GM21619 (cell line): ENCODE measurements around the gene SRI.
"Not testable (repeated sequence)": the region's sequence is repeated elsewhere in the genome, so short reads cannot be mapped to it uniquely, and the experiment has no call there.

Experiments
- ATAC-seq: cut with Tn5 transposase; IDR thresholded peaks from one replicate; pipeline ENCODE4 v1.9.1; 2021; ENCODE audit not compliant: unreplicated experiment

SRI gene

DNA sequence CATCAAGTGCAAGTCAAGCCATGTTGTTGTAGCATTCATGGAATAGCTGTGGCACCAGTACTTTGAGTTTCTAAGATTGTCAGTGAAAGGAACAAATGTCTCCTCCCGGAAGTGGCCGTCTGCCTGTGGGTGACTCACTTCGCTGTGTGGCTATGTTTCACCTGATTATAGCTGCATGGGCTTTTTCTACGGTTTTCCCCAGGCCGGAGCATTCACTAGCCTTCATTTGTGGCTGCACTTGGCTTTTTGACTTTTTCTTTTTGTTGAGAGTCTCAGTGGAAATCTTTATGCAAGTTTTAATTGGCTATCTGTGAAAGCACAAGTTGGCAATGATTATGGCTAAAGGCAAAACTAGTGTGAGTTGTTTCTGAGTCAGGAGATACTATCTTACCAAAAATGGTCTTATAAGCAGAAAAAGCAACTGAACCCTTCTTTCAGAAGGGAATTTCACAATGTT is 35.0 kb downstream of the SRI start:
- ATAC-seq, result no peak

GRCh38 chr7:88183051-88183450 is 36.8 kb downstream of the SRI start:
- no peak for ATAC-seq

GRCh38 chr7:88176190-88176589 is 43.6 kb downstream of the SRI start:
- ATAC-seq, result no peak

- ATAC-seq, result no peak
Observed at GRCh38 chr7:88172842-88173241, 47.0 kb downstream of the SRI start.

- peak; percentile 51 for ATAC-seq
Observed at GRCh38 chr7:88169717-88170320, 50.0 kb downstream of the SRI start.

DNA sequence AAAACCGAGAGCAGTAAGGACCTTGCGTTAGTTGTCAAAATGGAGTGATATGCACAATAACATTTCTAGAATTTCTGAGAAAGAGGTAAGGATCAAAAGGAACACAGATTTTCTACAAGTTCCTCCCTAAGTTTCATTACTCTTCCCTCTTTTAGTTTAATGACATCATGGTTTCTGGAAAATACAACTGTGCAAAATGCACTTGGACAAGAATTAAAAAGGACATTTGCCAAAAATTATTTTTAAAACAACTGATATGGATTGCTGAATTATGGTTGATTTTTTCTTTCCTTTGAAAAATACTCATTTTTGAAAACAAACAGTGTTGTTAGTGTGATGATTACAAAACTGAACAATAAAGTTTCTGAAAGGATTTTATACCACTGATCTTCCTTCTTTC is 52.1 kb downstream of the SRI start:
- ATAC-seq, result no peak

DNA sequence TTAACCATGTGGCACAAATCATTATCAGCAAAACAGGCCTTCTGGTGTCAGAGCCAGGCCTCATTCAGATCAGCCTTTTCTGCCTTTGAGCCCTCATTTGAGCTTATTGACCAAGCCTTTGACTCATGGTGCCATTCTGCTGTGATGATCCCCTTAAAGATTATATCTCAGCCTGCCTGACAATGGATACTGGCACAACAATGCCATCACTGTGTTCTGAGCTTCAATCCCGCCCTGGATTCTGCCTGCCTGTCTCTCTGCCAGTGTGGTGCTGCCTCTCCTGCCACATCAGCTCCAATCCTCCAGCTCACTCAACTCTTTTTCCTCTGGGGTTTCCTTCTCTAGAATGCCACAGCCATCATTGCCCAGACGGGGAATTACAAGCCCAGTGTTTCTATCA is 52.6 kb downstream of the SRI start:
- no peak for ATAC-seq

DNA sequence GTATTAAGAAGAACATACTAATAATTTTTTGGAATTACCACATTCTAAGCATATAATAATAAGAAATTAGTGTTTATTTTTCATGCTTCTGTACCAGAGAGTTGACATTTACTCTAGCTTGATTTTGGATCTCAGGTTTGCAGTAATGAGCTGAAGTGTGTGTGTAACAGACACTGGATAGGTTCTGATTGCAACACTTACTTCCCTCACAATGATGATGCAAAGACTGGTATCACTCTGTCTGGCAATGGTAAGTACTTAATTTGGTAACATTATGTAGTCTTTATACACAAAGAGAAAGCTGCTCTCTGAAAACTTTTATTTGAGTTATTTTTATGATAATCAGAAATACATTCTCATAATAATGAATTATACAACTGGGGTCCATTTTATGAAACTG is 54.1 kb downstream of the SRI start:
- ATAC-seq, result no peak

GRCh38 chr7:88159741-88160140 is 60.1 kb downstream of the SRI start:
- ATAC-seq, result not testable (repeated sequence)

DNA sequence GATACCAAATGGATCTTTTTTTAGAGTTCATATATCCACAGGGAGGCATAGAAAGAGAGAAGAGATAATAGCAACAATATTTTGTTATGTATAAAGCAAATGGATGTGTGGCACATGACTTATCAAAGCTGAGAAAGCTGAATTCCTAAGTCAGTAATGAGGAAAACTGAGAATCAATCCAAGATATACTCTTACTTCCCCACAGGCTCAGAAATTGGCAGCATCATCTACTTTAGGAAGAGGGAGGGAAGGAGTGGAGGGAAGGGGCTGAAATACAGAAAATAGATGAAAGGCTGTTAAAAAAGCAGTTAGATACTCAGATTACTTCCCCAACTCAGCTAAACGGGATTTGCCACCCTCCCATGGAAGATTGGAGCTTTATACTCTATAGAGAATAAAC is 63.5 kb downstream of the SRI start:
- no peak for ATAC-seq

DNA sequence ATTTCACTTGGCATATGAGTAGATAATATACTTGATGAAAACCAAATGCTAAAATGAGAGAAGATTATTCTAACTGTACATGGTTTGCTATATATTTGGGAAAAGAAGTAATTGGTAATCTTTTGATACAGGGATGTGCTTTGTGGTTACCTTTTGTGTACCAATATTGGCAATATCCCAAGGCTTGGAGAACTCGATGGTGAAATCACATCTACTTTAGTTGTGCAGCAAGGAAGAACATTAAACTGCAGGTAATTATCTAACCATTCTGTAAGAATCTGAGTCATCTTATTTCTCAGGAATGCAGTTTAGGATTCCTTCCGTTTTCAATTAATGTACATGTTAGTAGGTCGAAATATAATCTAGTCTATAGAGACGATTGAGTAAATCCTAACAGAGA is 64.1 kb downstream of the SRI start:
- ATAC-seq, result no peak
